K562 (cell line): ENCODE data around the gene IGFBP7.

Source experiments
- CBX2 ChIP-seq: fragments of 200-600 bp; sonication (generic); IDR thresholded peaks from one replicate; pipeline ENCODE4 v1.6.1; 2012; ENCODE audit warnings: mild to moderate bottlenecking, low read length, inconsistent platforms; ENCODE audit not compliant: insufficient read depth, poor library complexity, severe bottlenecking
- CEBPZ ChIP-seq: fragments of 150-350 bp; IDR thresholded peaks from 2 replicates; pipeline ENCODE4 v1.6.1; 2014; ENCODE audit warnings: low read depth, mild to moderate bottlenecking, low read length, borderline replicate concordance
- CTCF ChIP-seq, 3 experiments: IDR thresholded peaks in 2 of 3; conservative IDR thresholded peaks in 1 of 3; 2 replicates each; pipeline ENCODE4 v1.5.1; 2011 to 2012; ENCODE audit warnings: low read length in 3 of 3, mild to moderate bottlenecking in 3 of 3, control low read depth in 2 of 3, improper control_type of control experiment in 1 of 3, inconsistent platforms in 1 of 3, low read depth in 1 of 3, mixed read lengths in 1 of 3, moderate library complexity in 1 of 3; ENCODE audit not compliant: insufficient read depth in 2 of 3
- KLF16 ChIP-seq: IDR thresholded peaks from 2 replicates; pipeline ENCODE4 v1.6.1; 2016; ENCODE audit warnings: antibody characterized with exemption
- MAFK ChIP-seq: IDR thresholded peaks from 2 replicates; pipeline ENCODE4 v1.6.1; 2011; ENCODE audit warnings: low read length, improper control_type of control experiment
- POLR2AphosphoS2 ChIP-seq: IDR thresholded peaks from 2 replicates; pipeline ENCODE4 v1.6.1; 2012; ENCODE audit warnings: low read length, improper control_type of control experiment
- ZFPM2 ChIP-seq: fragments of 250-450 bp; sonication (Bioruptor Pico); IDR thresholded peaks from 2 replicates; pipeline ENCODE4 v1.5.1; 2022; ENCODE audit warnings: mild to moderate bottlenecking
- ZNF609 ChIP-seq: sonication (generic); formaldehyde crosslinking; IDR thresholded peaks from 2 replicates; pipeline ENCODE4 v1.8.1; 2023; ENCODE audit warnings: missing genetic modification reagents, mild to moderate bottlenecking, borderline replicate concordance

GRCh38 chr4:56990109-56990905 lies 119.9 kb downstream of the IGFBP7 start:
- no peak for TF ChIP-seq KLF16
- no peak for TF ChIP-seq CEBPZ
- no peak for TF ChIP-seq CTCF (IDR thresholded peaks at IDR 0.05 in 2 of 3, conservative IDR thresholded peaks at IDR 0.05 in 1 of 3; ENCODE audit: insufficient read depth in 2 of 3, low read depth in 1 of 3, low read length in 3 of 3)
- no peak for TF ChIP-seq MAFK
- TF ChIP-seq CBX2, result no peak
- TF ChIP-seq ZFPM2 (CRISPR knock-in tag), result no peak
- no peak for TF ChIP-seq POLR2AphosphoS2
- TF ChIP-seq ZNF609 (CRISPR knock-in tag), result no peak
